Tracheal epithelial cell (primary cell): ENCODE results near the gene PRPF40B. TPM values are rescaled to one million over a fixed set of nuclear protein-coding genes. Genes with fewer than 3 reads are reported as not detected.

ENCODE experiments used
- total RNA-seq: library from RNA; depleted of rRNA; stranded (reverse); fragments of >200 nt; gene quantifications from 2 replicates; pipeline ENCODE4 v1.2.1, GENCODE V29; 2014

The PRPF40B gene
- 11.1 and 14.5 TPM in 2 replicates for total RNA-seq

GRCh38 chr12:49623142-49623904 is at the start of gene PRPF40B:
PRPF40B (plus strand) TSS chr12:49623561; CDS start chr12:49623591, 30 bp downstream.

GRCh38 chr12:49605539-49605938 is 17.8 kb upstream of the PRPF40B start, which contains the start of gene FAM186B:
FAM186B (minus strand) TSS chr12:49605639; CDS start chr12:49605477, 162 bp downstream.

Other genes with a start within 250 kb of the PRPF40B start
- gene KCNH3, start 84.5 kb upstream of the PRPF40B start, total RNA-seq = 0.24 TPM in 1 of 2 replicates, not detected in the other
- 55.2 and 65.5 TPM in 2 replicates for gene MCRS1, start 55.4 kb upstream of the PRPF40B start, total RNA-seq
- under 0.01 and 0.48 TPM in 2 replicates for gene FAM186B, start 17.9 kb upstream of the PRPF40B start, total RNA-seq
- 2.8 and 8.4 TPM in 2 replicates for gene FMNL3, start 83.8 kb downstream of the PRPF40B start, total RNA-seq
- gene TMBIM6, start 118.0 kb downstream of the PRPF40B start, total RNA-seq = 618 and 796 TPM in 2 replicates
- 3.8 and 4.1 TPM in 2 replicates for gene NCKAP5L, start 204.9 kb downstream of the PRPF40B start, total RNA-seq
- 3.6 and 8.5 TPM in 2 replicates for gene BCDIN3D, start 219.5 kb downstream of the PRPF40B start, total RNA-seq